MM.1S (cell line): ENCODE measurements around the gene PRRT3.
A peak's percentile ranks its signal among the peaks of the same experiment; 100 is the strongest.

Source experiments
- DNase-seq: peaks from one replicate; pipeline ENCODE4 v3.0.0-alpha.2; 2015
- H2AFZ ChIP-seq: fragments of 300-600 bp; sonication (generic); 2 replicates; pipeline ENCODE4 v1.6.0; 2016; ENCODE audit warnings: antibody characterized with exemption, low read length
- H3F3A ChIP-seq: fragments of 300-600 bp; sonication (generic); 2 replicates; pipeline ENCODE4 v1.6.1; 2016; ENCODE audit warnings: mild to moderate bottlenecking, antibody characterized with exemption, low read length, moderate library complexity, mixed read lengths; ENCODE audit not compliant: insufficient read depth
- H3K27ac ChIP-seq: fragments of 300-600 bp; sonication (generic); 2 replicates; pipeline ENCODE4 v1.5.1; 2016; ENCODE audit warnings: mild to moderate bottlenecking, low read length
- H3K27me3 ChIP-seq: fragments of 300-600 bp; sonication (generic); replicated peaks from 2 replicates; pipeline ENCODE4 v1.6.0; 2016; ENCODE audit warnings: low read length; ENCODE audit not compliant: insufficient read depth
- H3K36me3 ChIP-seq: fragments of 300-600 bp; sonication (generic); replicated peaks from 2 replicates; pipeline ENCODE4 v1.6.1; 2016; ENCODE audit warnings: mild to moderate bottlenecking, low read length, mixed read lengths; ENCODE audit not compliant: insufficient read depth
- H3K4me1 ChIP-seq: fragments of 300-600 bp; sonication (generic); 2 replicates; pipeline ENCODE4 v1.6.1; 2016; ENCODE audit warnings: low read length, mixed read lengths
- H3K4me2 ChIP-seq: fragments of 300-600 bp; sonication (generic); 2 replicates; pipeline ENCODE4 v1.6.0; 2016; ENCODE audit warnings: low read depth, low read length
- H3K4me3 ChIP-seq: fragments of 300-600 bp; sonication (generic); 2 replicates; pipeline ENCODE4 v1.5.1; 2016; ENCODE audit warnings: low read length, mixed read lengths
- H3K79me2 ChIP-seq: fragments of 300-600 bp; sonication (generic); 2 replicates; pipeline ENCODE4 v1.6.1; 2016; ENCODE audit warnings: mixed run types, low read length, mixed read lengths
- H3K9ac ChIP-seq: fragments of 300-600 bp; sonication (generic); 2 replicates; pipeline ENCODE4 v1.6.1; 2016; ENCODE audit warnings: low read length, mixed read lengths
- H3K9me2 ChIP-seq: fragments of 300-600 bp; sonication (generic); replicated peaks from 2 replicates; pipeline ENCODE4 v1.6.1; 2016; ENCODE audit warnings: mild to moderate bottlenecking, low read length, mixed read lengths; ENCODE audit not compliant: insufficient read depth
- H3K9me3 ChIP-seq: fragments of 300-600 bp; sonication (generic); replicated peaks from 2 replicates; pipeline ENCODE4 v1.6.1; 2016; ENCODE audit warnings: mild to moderate bottlenecking, low read length, mixed read lengths; ENCODE audit not compliant: insufficient read depth
- H4K20me1 ChIP-seq: fragments of 300-600 bp; sonication (generic); 2 replicates; pipeline ENCODE4 v1.6.1; 2016; ENCODE audit warnings: mild to moderate bottlenecking, low read length, moderate library complexity, mixed read lengths; ENCODE audit not compliant: insufficient read depth
- CTCF ChIP-seq: fragments of 300-600 bp; sonication (generic); IDR thresholded peaks from 2 replicates; pipeline ENCODE4 v1.5.1; 2016; ENCODE audit warnings: antibody characterized with exemption, low read length, mixed read lengths
- EZH2 ChIP-seq: fragments of 300-600 bp; sonication (generic); optimal IDR thresholded peaks from 2 replicates; pipeline ENCODE3; 2017; ENCODE audit warnings: low read depth, mild to moderate bottlenecking, antibody characterized with exemption, low read length, mixed read lengths
- EZH2phosphoT487 ChIP-seq: fragments of 300-600 bp; sonication (generic); IDR thresholded peaks from 2 replicates; pipeline ENCODE4 v1.6.1; 2018; ENCODE audit warnings: antibody characterized with exemption, low read length

PRRT3 gene

GRCh38 chr3:9955611-9956352 lies 3.6 kb upstream of the PRRT3 start:
- no peaks in the 10 kb centered on the region for H3K9me2 ChIP-seq
- TF ChIP-seq EZH2phosphoT487: no peak
- no peak for TF ChIP-seq EZH2
- TF ChIP-seq CTCF: no peak

DNA sequence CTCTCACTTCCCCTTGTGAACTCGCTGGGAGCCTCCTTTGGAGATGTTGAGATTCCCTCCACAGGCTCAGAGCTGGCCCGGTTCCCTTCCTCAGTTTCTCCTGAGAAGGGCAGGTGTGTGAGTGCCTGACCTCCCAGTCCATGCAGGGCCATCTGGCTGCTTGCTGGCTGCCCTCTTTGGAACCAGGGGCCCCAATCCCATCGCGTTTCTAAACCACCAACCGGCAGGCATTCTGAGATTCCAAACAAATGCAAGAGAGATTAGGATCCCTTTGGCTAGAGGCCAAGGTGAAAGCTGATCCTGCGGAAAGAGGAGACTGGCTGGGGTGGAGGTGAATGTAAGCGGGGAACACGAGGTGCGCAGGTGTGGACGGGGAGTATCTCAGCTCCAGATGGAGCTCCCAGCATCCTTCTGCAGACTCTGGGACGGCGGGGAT lies 2.9 kb upstream of the PRRT3 start:
- Histone ChIP-seq H3K79me2 (no peaks in the 10 kb centered on the region), H3K4me2 (no peak overlapping the region), H3K9me2 (no peaks in the 10 kb centered on the region), H3F3A (no peaks in the 10 kb centered on the region), H3K27ac (no peak overlapping the region), H3K36me3 (no peaks in the 10 kb centered on the region), H3K4me3 (no peak overlapping the region), H4K20me1 (no peaks in the 10 kb centered on the region), H3K9me3 (no peaks in the 10 kb centered on the region), H2AFZ (no peak overlapping the region), H3K27me3 (no peaks in the 10 kb centered on the region), H3K4me1 (0 out of 2 replicates have a peak, but pooled peaks cover 5% of the 10 kb centered on the region), H3K9ac (no peak overlapping the region)
- DNase-seq: no peak
- no peak for TF ChIP-seq CTCF
- no peak for TF ChIP-seq EZH2
- TF ChIP-seq EZH2phosphoT487: no peak

More at GRCh38 chr3:9955611-9956352, 3.6 kb upstream of the PRRT3 start:
- Histone ChIP-seq H2AFZ (no peak overlapping the region), H3K36me3 (no peaks in the 10 kb centered on the region), H3K9ac (no peak overlapping the region), H3K27me3 (no peaks in the 10 kb centered on the region), H3K79me2 (no peaks in the 10 kb centered on the region), H3K4me1 (0 out of 2 replicates have a peak, but pooled peaks cover 5% of the 10 kb centered on the region), H3K27ac (no peak overlapping the region), H3K4me3 (no peak overlapping the region), H4K20me1 (no peaks in the 10 kb centered on the region), H3K4me2 (no peak overlapping the region), H3F3A (no peaks in the 10 kb centered on the region), H3K9me3 (no peaks in the 10 kb centered on the region)
- DNase-seq: no peak

GRCh38 chr3:9951598-9951961 lies 628 bp downstream of the PRRT3 start:
- Histone ChIP-seq H3K9me2 (no peaks in the 10 kb centered on the region), H3K27me3 (no peaks in the 10 kb centered on the region), H3K4me2 (peak overlapping the region; percentile 99), H3F3A (no peaks in the 10 kb centered on the region), H4K20me1 (no peaks in the 10 kb centered on the region), H3K9ac (peak overlapping the region; percentile 37; the same call in 1 of the 2 replicates), H3K36me3 (no peaks in the 10 kb centered on the region), H3K79me2 (no peaks in the 10 kb centered on the region), H3K9me3 (no peaks in the 10 kb centered on the region), H2AFZ (peak overlapping the region; percentile 90), H3K4me1 (0 out of 2 replicates have a peak, but pooled peaks cover 5% of the 10 kb centered on the region), H3K27ac (no peak overlapping the region), H3K4me3 (peak overlapping the region; percentile 82)
- TF ChIP-seq EZH2 (no peak), EZH2phosphoT487 (no peak), CTCF (no peak)
- DNase-seq: no peak
